MM.1S (cell line): Measurements from ENCODE around the gene TGFA.
A peak's percentile ranks its signal among the peaks of the same experiment; 100 is the strongest.

ENCODE experiments used
- DNase-seq: peaks from one replicate; pipeline ENCODE4 v3.0.0-alpha.2; 2015
- H2AFZ ChIP-seq: fragments of 300-600 bp; sonication (generic); 2 replicates; pipeline ENCODE4 v1.6.0; 2016; ENCODE audit warnings: antibody characterized with exemption, low read length
- H3F3A ChIP-seq: fragments of 300-600 bp; sonication (generic); 2 replicates; pipeline ENCODE4 v1.6.1; 2016; ENCODE audit warnings: mild to moderate bottlenecking, antibody characterized with exemption, low read length, moderate library complexity, mixed read lengths; ENCODE audit not compliant: insufficient read depth
- H3K27ac ChIP-seq: fragments of 300-600 bp; sonication (generic); 2 replicates; pipeline ENCODE4 v1.5.1; 2016; ENCODE audit warnings: mild to moderate bottlenecking, low read length
- H3K27me3 ChIP-seq: fragments of 300-600 bp; sonication (generic); replicated peaks from 2 replicates; pipeline ENCODE4 v1.6.0; 2016; ENCODE audit warnings: low read length; ENCODE audit not compliant: insufficient read depth
- H3K36me3 ChIP-seq: fragments of 300-600 bp; sonication (generic); replicated peaks from 2 replicates; pipeline ENCODE4 v1.6.1; 2016; ENCODE audit warnings: mild to moderate bottlenecking, low read length, mixed read lengths; ENCODE audit not compliant: insufficient read depth
- H3K4me1 ChIP-seq: fragments of 300-600 bp; sonication (generic); 2 replicates; pipeline ENCODE4 v1.6.1; 2016; ENCODE audit warnings: low read length, mixed read lengths
- H3K4me2 ChIP-seq: fragments of 300-600 bp; sonication (generic); 2 replicates; pipeline ENCODE4 v1.6.0; 2016; ENCODE audit warnings: low read depth, low read length
- H3K4me3 ChIP-seq: fragments of 300-600 bp; sonication (generic); 2 replicates; pipeline ENCODE4 v1.5.1; 2016; ENCODE audit warnings: low read length, mixed read lengths
- H3K79me2 ChIP-seq: fragments of 300-600 bp; sonication (generic); 2 replicates; pipeline ENCODE4 v1.6.1; 2016; ENCODE audit warnings: mixed run types, low read length, mixed read lengths
- H3K9ac ChIP-seq: fragments of 300-600 bp; sonication (generic); 2 replicates; pipeline ENCODE4 v1.6.1; 2016; ENCODE audit warnings: low read length, mixed read lengths
- H3K9me2 ChIP-seq: fragments of 300-600 bp; sonication (generic); replicated peaks from 2 replicates; pipeline ENCODE4 v1.6.1; 2016; ENCODE audit warnings: mild to moderate bottlenecking, low read length, mixed read lengths; ENCODE audit not compliant: insufficient read depth
- H3K9me3 ChIP-seq: fragments of 300-600 bp; sonication (generic); replicated peaks from 2 replicates; pipeline ENCODE4 v1.6.1; 2016; ENCODE audit warnings: mild to moderate bottlenecking, low read length, mixed read lengths; ENCODE audit not compliant: insufficient read depth
- H4K20me1 ChIP-seq: fragments of 300-600 bp; sonication (generic); 2 replicates; pipeline ENCODE4 v1.6.1; 2016; ENCODE audit warnings: mild to moderate bottlenecking, low read length, moderate library complexity, mixed read lengths; ENCODE audit not compliant: insufficient read depth
- CTCF ChIP-seq: fragments of 300-600 bp; sonication (generic); IDR thresholded peaks from 2 replicates; pipeline ENCODE4 v1.5.1; 2016; ENCODE audit warnings: antibody characterized with exemption, low read length, mixed read lengths
- EZH2 ChIP-seq: fragments of 300-600 bp; sonication (generic); optimal IDR thresholded peaks from 2 replicates; pipeline ENCODE3; 2017; ENCODE audit warnings: low read depth, mild to moderate bottlenecking, antibody characterized with exemption, low read length, mixed read lengths
- EZH2phosphoT487 ChIP-seq: fragments of 300-600 bp; sonication (generic); IDR thresholded peaks from 2 replicates; pipeline ENCODE4 v1.6.1; 2018; ENCODE audit warnings: antibody characterized with exemption, low read length

Gene TGFA

GRCh38 chr2:70498054-70498453, 55.6 kb downstream of the TGFA start:
- Histone ChIP-seq H3F3A (peaks cover 17% of the 10 kb centered on the region; the same call in 1 of the 2 replicates), H3K9ac (peak overlapping the region; percentile 16; the same call in 1 of the 2 replicates), H3K4me3 (peak overlapping the region; percentile 13; the same call in 1 of the 2 replicates), H3K36me3 (no peaks in the 10 kb centered on the region), H3K27ac (peak overlapping the region; percentile 66; the same call in 1 of the 2 replicates), H3K27me3 (no peaks in the 10 kb centered on the region), H3K79me2 (no peaks in the 10 kb centered on the region), H2AFZ (peak overlapping the region; percentile 35; the same call in 1 of the 2 replicates), H4K20me1 (no peaks in the 10 kb centered on the region), H3K9me3 (no peaks in the 10 kb centered on the region), H3K9me2 (no peaks in the 10 kb centered on the region), H3K4me2 (peak overlapping the region; percentile 53), H3K4me1 (peaks cover 20% of the 10 kb centered on the region)
- peak; percentile 61 for DNase-seq
- TF ChIP-seq EZH2phosphoT487 (no peak), CTCF (peak; percentile 66)

GRCh38 chr2:70496819-70497218, 56.8 kb downstream of the TGFA start:
- Histone ChIP-seq H4K20me1 (no peaks in the 10 kb centered on the region), H3K36me3 (no peaks in the 10 kb centered on the region), H3F3A (peaks cover 17% of the 10 kb centered on the region; the same call in 1 of the 2 replicates), H3K9ac (no peak overlapping the region), H3K27me3 (no peaks in the 10 kb centered on the region), H3K27ac (no peak overlapping the region), H2AFZ (no peak overlapping the region), H3K4me1 (peaks cover 20% of the 10 kb centered on the region), H3K9me3 (no peaks in the 10 kb centered on the region), H3K79me2 (no peaks in the 10 kb centered on the region), H3K9me2 (no peaks in the 10 kb centered on the region), H3K4me2 (no peak overlapping the region), H3K4me3 (no peak overlapping the region)
- TF ChIP-seq CTCF (no peak), EZH2 (no peak)
- DNase-seq, result no peak

GRCh38 chr2:70494293-70494886, 59.2 kb downstream of the TGFA start:
- Histone ChIP-seq H3F3A (peaks cover 15% of the 10 kb centered on the region; the same call in 1 of the 2 replicates), H2AFZ (no peak overlapping the region), H3K4me2 (no peak overlapping the region), H3K36me3 (no peaks in the 10 kb centered on the region), H3K27me3 (no peaks in the 10 kb centered on the region), H3K79me2 (no peaks in the 10 kb centered on the region), H3K9me3 (no peaks in the 10 kb centered on the region), H3K4me3 (no peak overlapping the region), H3K27ac (no peak overlapping the region), H3K9ac (no peak overlapping the region), H3K9me2 (no peaks in the 10 kb centered on the region), H4K20me1 (no peaks in the 10 kb centered on the region), H3K4me1 (peaks cover 18% of the 10 kb centered on the region)
- DNase-seq, result no peak
- TF ChIP-seq CTCF, result no peak
- no peak for TF ChIP-seq EZH2
- TF ChIP-seq EZH2phosphoT487, result no peak
